ENCODE measurements around the gene PIP5K1B. TPM values are rescaled to one million over a fixed set of nuclear protein-coding genes. Genes with fewer than 3 reads are reported as not detected.

The PIP5K1B gene
- polyA plus RNA-seq, 6 donors from 2014 or later = 6.6 to 16.6 (median 9.3) TPM

DNA sequence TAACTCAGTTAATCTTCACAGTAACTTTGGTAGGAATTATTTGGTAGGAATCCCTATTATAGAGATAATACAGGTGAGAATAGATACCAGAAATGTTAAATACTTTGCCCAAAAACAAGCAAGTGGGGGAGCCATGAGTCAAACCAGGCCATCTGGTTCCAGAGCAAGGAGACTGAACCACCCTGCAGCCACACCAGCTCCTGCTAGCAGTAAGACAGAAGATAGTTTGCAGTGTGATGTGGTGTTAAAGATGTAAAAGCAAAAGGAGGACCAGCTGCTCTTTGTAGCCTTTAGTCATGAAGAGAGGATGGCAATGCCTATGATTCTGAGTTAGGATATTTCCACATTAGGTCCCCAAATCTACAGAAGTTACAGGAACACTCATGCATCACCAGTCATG, 207.5 kb downstream of the PIP5K1B start:
- Mint-ChIP-seq H3K27ac (peak overlapping the region in 2 of 6 donors; percentile 0 to 16), H3K4me3 (no peak overlapping the region), H3K4me1 (peaks cover 15 to 25% (median 15%) of the 10 kb centered on the region in 3 donors), H3K9me3 (no peaks in the 10 kb centered on the region), H3K27me3 (no peaks in the 10 kb centered on the region), H3K36me3 (peaks cover 0 to 10% of the 10 kb centered on the region in 2 donors)
- ATAC-seq (ENCODE audit: low read depth in 2 of 2) = no peak
- DNase-seq = no peak

DNA sequence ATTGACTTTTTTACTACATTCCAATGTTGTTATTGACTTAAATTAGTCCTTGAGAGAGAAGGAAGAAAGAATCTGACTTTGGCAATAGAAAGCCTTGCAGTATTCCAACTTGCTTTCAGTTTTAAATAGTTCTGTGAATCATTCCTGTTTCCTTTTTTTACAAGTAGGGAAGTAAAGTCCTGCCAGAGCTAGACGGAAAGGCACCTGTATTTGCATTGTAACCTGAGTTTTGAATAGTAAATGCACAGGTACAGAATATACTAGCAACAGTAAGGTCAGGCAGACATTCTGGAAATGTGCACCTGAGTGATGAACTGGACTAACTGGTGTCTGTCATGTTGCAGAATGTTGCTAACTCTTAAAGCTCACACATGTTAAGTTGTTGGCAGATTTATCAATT, 208.0 kb downstream of the PIP5K1B start:
- Mint-ChIP-seq H3K36me3 (peaks cover 0 to 5% of the 10 kb centered on the region in 2 donors), H3K4me1 (peaks cover 17 to 27% (median 18%) of the 10 kb centered on the region in 3 donors), H3K4me3 (no peak overlapping the region), H3K9me3 (no peaks in the 10 kb centered on the region), H3K27me3 (no peaks in the 10 kb centered on the region), H3K27ac (no peak overlapping the region)
- DNase-seq = no peak
- ATAC-seq (ENCODE audit: low read depth in 2 of 2) = no peak

DNA sequence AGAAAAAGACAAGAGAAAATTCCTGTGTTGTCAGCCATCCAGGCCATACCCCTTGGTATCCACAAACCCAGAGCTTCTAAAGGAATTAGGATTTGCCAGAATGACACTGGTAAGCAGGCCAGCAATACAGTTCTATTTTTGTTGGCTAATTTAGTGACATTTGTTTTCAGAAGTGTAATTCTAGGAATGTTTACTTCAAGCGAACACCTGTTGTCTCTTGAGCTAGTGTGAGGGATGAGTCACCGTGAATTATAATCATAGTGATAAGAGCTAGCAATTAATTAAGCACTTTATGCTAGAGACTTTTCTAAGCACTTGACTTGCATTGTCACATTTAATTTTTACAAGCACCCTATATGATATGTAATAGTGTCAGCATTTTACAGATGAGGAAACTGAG, 209.7 kb downstream of the PIP5K1B start:
- Mint-ChIP-seq H3K4me1 (peaks cover 17 to 30% (median 25%) of the 10 kb centered on the region in 3 donors), H3K36me3 (peaks cover 0 to 5% of the 10 kb centered on the region in 2 donors), H3K27ac (peak overlapping the region in 2 of 6 donors; percentile 35 to 39), H3K27me3 (no peaks in the 10 kb centered on the region), H3K4me3 (no peak overlapping the region), H3K9me3 (no peaks in the 10 kb centered on the region)
- DNase-seq (no peak), ATAC-seq (ENCODE audit: low read depth in 2 of 2) (no peak)

DNA sequence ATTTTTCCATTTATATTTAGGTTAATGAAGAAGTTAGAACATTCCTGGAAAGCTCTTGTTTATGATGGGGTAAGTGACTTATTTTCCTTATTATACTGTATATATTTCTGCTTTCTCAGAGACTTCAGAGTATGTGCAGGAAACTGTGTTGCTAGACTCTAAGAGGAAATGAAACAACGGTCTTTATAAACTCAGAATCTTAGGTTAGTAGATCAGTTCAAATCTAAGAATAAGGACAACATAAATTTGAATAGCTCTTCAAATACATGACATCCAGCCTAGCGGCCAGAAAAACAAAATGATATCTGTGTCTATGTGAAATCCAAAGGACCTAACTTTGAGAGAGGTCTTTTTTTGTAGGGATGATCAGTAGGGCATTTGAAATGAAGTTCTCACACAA, 214.6 kb downstream of the PIP5K1B start:
- H3K27ac Mint-ChIP-seq = peak overlapping the region in 4 of 6 donors; percentile 18 to 89 (median 74)
- DNase-seq (peak; percentile 25), ATAC-seq (ENCODE audit: low read depth in 2 of 2) (peak; percentile 96 to 99)
- peaks cover 5 to 10% of the 10 kb centered on the region in 2 donors for H3K36me3 Mint-ChIP-seq
- H3K9me3 Mint-ChIP-seq = no peaks in the 10 kb centered on the region
- peak overlapping the region in 2 of 8 donors; percentile 26 to 64 for H3K4me3 Mint-ChIP-seq
- peaks cover 13 to 36% (median 26%) of the 10 kb centered on the region in 3 donors for H3K4me1 Mint-ChIP-seq
- no peaks in the 10 kb centered on the region for H3K27me3 Mint-ChIP-seq

- Mint-ChIP-seq H3K4me1 (peaks cover 13 to 31% (median 26%) of the 10 kb centered on the region in 3 donors), H3K36me3 (peaks cover 5 to 10% of the 10 kb centered on the region in 2 donors), H3K4me3 (peak overlapping the region in 1 of 8 donors; percentile 70), H3K27ac (peak overlapping the region in 2 of 6 donors; percentile 7 to 83), H3K27me3 (no peaks in the 10 kb centered on the region), H3K9me3 (no peaks in the 10 kb centered on the region)
- no peak for ATAC-seq (ENCODE audit: low read depth in 2 of 2)
- no peak for DNase-seq
These were observed 215.9 kb downstream of the PIP5K1B start for GRCh38 chr9:68920921-68921320.

DNA sequence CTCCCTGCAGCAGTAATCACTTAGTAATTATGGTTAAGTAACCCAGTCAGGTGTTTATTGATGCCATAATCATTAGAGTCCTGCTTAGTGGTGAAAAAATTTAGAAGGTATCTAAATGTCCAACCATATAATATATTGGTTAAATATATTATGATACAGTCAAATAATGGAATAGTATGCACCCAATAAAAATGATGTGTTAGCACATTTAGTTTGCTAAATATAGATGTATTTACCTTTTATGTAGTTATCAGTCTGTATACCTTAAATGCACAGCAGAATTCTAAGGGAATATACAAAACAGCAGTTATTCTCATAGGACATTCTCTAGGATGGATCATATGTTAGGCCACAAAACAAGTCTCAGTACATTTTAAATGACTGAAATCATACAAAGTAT, 218.4 kb downstream of the PIP5K1B start:
- Mint-ChIP-seq H3K27me3 (no peaks in the 10 kb centered on the region), H3K4me3 (no peak overlapping the region), H3K27ac (no peak overlapping the region), H3K36me3 (peaks cover 23 to 24% of the 10 kb centered on the region in 2 donors), H3K9me3 (no peaks in the 10 kb centered on the region), H3K4me1 (peaks cover 6 to 19% (median 14%) of the 10 kb centered on the region in 3 donors)
- DNase-seq (no peak), ATAC-seq (ENCODE audit: low read depth in 2 of 2) (no peak)

GRCh38 chr9:68925175-68925574, 220.1 kb downstream of the PIP5K1B start:
- H3K4me3 Mint-ChIP-seq = no peak overlapping the region
- DNase-seq = no peak
- no peak overlapping the region for H3K27ac Mint-ChIP-seq
- H3K4me1 Mint-ChIP-seq = peaks cover 6 to 9% (median 7%) of the 10 kb centered on the region in 3 donors
- H3K36me3 Mint-ChIP-seq = peaks cover 28 to 36% of the 10 kb centered on the region in 2 donors
- no peak for ATAC-seq (ENCODE audit: low read depth in 2 of 2)
- no peaks in the 10 kb centered on the region for H3K9me3 Mint-ChIP-seq
- H3K27me3 Mint-ChIP-seq = no peaks in the 10 kb centered on the region

DNA sequence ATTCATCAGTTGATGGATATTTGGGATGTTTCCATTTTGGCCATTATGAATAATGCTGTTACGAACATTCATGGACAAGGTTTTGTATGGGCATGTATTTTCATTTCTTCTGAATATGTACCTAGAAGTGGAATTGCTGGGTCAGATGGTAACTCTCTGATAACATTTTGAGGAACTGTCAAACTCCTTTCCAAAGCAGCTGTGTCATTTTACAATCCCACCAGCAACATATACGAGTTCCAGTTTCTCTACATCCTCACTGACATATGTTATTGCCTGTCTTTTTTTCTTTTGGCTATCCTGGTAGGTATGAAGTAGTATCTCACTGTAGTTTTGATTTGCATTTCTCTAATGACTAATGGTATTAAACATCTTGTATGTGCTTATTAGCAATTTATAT, 222.1 kb downstream of the PIP5K1B start:
- H3K9me3 Mint-ChIP-seq = no peaks in the 10 kb centered on the region
- peaks cover 0 to 8% (median 0%) of the 10 kb centered on the region in 3 donors for H3K4me1 Mint-ChIP-seq
- H3K4me3 Mint-ChIP-seq = peak overlapping the region in 1 of 8 donors; percentile 5
- no peak overlapping the region for H3K27ac Mint-ChIP-seq
- DNase-seq (no peak), ATAC-seq (ENCODE audit: low read depth in 2 of 2) (no peak)
- peaks cover 28 to 40% of the 10 kb centered on the region in 2 donors for H3K36me3 Mint-ChIP-seq
- no peaks in the 10 kb centered on the region for H3K27me3 Mint-ChIP-seq

DNA sequence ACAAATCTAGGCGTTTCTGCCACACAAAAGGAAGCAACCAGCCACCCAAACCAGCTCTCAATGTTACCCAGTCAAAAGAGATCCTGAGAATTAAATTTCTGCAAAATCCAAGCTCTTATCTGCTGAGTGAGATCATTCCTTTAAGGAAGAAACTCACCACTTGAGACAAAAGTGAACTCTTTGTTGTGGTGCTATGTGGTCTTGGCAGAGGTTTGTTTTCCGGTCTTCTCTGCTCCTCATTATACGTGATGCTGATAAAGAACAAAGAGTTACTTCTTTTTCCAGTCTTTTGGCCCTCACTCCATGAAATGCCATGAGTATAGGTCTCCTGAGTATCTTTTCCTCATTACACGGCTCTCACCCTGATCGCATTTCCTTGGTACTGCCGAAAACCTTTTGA, 226.8 kb downstream of the PIP5K1B start:
- no peak for DNase-seq
- no peaks in the 10 kb centered on the region for H3K27me3 Mint-ChIP-seq
- H3K4me3 Mint-ChIP-seq = no peak overlapping the region
- H3K9me3 Mint-ChIP-seq = no peaks in the 10 kb centered on the region
- ATAC-seq (ENCODE audit: low read depth in 2 of 2) = no peak
- no peak overlapping the region for H3K27ac Mint-ChIP-seq
- peaks cover 33 to 37% of the 10 kb centered on the region in 2 donors for H3K36me3 Mint-ChIP-seq
- peaks cover 15 to 19% (median 18%) of the 10 kb centered on the region in 3 donors for H3K4me1 Mint-ChIP-seq

GRCh38 chr9:68932458-68932857, 227.4 kb downstream of the PIP5K1B start:
- DNase-seq = no peak
- H3K4me3 Mint-ChIP-seq = peak overlapping the region in 2 of 8 donors; percentile 21 to 37
- peak overlapping the region in 3 of 6 donors; percentile 43 to 56 (median 49) for H3K27ac Mint-ChIP-seq
- H3K27me3 Mint-ChIP-seq = no peaks in the 10 kb centered on the region
- no peak for ATAC-seq (ENCODE audit: low read depth in 2 of 2)
- H3K9me3 Mint-ChIP-seq = no peaks in the 10 kb centered on the region
- peaks cover 15 to 19% (median 18%) of the 10 kb centered on the region in 3 donors for H3K4me1 Mint-ChIP-seq
- H3K36me3 Mint-ChIP-seq = peaks cover 31 to 34% of the 10 kb centered on the region in 2 donors

- Mint-ChIP-seq H3K4me3 (peak overlapping the region in 1 of 8 donors; percentile 48), H3K27me3 (no peaks in the 10 kb centered on the region), H3K27ac (peak overlapping the region in 4 of 6 donors; percentile 27 to 56 (median 50)), H3K4me1 (peaks cover 15 to 19% (median 18%) of the 10 kb centered on the region in 3 donors), H3K9me3 (no peaks in the 10 kb centered on the region), H3K36me3 (peaks cover 31 to 40% of the 10 kb centered on the region in 2 donors)
- DNase-seq = no peak
- no peak for ATAC-seq (ENCODE audit: low read depth in 2 of 2)
These were observed 228.6 kb downstream of the PIP5K1B start for GRCh38 chr9:68933434-68934328.

- no peaks in the 10 kb centered on the region for H3K27me3 Mint-ChIP-seq
- no peaks in the 10 kb centered on the region for H3K9me3 Mint-ChIP-seq
- H3K36me3 Mint-ChIP-seq = peaks cover 34 to 43% of the 10 kb centered on the region in 2 donors
- peaks cover 15 to 22% (median 18%) of the 10 kb centered on the region in 3 donors for H3K4me1 Mint-ChIP-seq
- H3K27ac Mint-ChIP-seq = peak overlapping the region in 1 of 6 donors; percentile 56
- no peak for ATAC-seq (ENCODE audit: low read depth in 2 of 2)
- no peak for DNase-seq
- no peak overlapping the region for H3K4me3 Mint-ChIP-seq
These were observed 229.2 kb downstream of the PIP5K1B start for GRCh38 chr9:68934329-68934644.

DNA sequence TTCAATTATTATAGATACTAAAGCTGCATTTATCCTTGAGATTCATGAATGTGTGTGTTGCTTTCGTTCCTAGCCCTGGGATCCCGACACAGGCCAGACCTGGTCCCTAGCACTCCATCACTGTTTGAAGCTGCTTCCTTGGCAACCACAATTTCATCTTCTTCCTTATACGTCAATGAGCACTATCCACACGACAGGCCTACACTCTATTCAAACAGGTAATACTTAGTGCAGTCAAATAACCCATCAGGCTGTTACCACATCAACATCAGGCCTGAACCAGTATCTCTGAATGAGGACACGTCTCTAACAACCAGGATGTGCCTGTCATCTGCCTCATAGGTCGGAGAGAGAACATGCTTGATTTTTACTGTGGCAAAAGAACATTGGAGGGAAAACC, 235.5 kb downstream of the PIP5K1B start:
- Mint-ChIP-seq H3K27me3 (no peaks in the 10 kb centered on the region), H3K4me3 (no peak overlapping the region), H3K27ac (peak overlapping the region in 3 of 6 donors; percentile 18 to 53 (median 47)), H3K36me3 (peaks cover 32 to 36% of the 10 kb centered on the region in 2 donors), H3K4me1 (peaks cover 9 to 27% (median 16%) of the 10 kb centered on the region in 3 donors), H3K9me3 (no peaks in the 10 kb centered on the region)
- ATAC-seq (ENCODE audit: low read depth in 2 of 2) (no peak), DNase-seq (no peak)
